ENCODE results near the gene PHF20. TPM values are rescaled to one million over a fixed set of nuclear protein-coding genes. Genes with fewer than 3 reads are reported as not detected.

PHF20 gene
- total RNA-seq, 1 experiment from 2014 or later = 56.7 TPM

- intact Hi-C loops (cut with micrococcal nuclease; ENCODE audit: unreplicated experiment) = no loop called here
- no peaks in the 10 kb centered on the region for H3K9me3 Mint-ChIP-seq (ENCODE audit: low read depth, unreplicated experiment)
- no peak overlapping the region for H3K27ac Mint-ChIP-seq (ENCODE audit: unreplicated experiment)
- BruUV-seq (replicated peaks) = no TSS peak
- no peak overlapping the region for H3K4me3 Mint-ChIP-seq (ENCODE audit: low read depth, unreplicated experiment)
- H3K4me1 Mint-ChIP-seq (ENCODE audit: low read depth, unreplicated experiment) = no peaks in the 10 kb centered on the region
- no peak for TF ChIP-seq CTCF (IDR thresholded peaks at IDR 0.05; ENCODE audit: unreplicated experiment)
- CTCF ChIA-PET = no interaction called here
- DNase-seq = no peak
- H3K27me3 Mint-ChIP-seq (ENCODE audit: unreplicated experiment) = no peaks in the 10 kb centered on the region
- H3K36me3 Mint-ChIP-seq (ENCODE audit: insufficient read depth, unreplicated experiment) = no peaks in the 10 kb centered on the region
Observed at GRCh38 chr20:35828916-35829315, 57.1 kb downstream of the PHF20 start.

GRCh38 chr20:35830264-35830663, 58.4 kb downstream of the PHF20 start:
- H3K27me3 Mint-ChIP-seq (ENCODE audit: unreplicated experiment) = no peaks in the 10 kb centered on the region
- no peaks in the 10 kb centered on the region for H3K4me1 Mint-ChIP-seq (ENCODE audit: low read depth, unreplicated experiment)
- intact Hi-C loops (cut with micrococcal nuclease; ENCODE audit: unreplicated experiment) = no loop called here
- CTCF ChIA-PET = no interaction called here
- no peaks in the 10 kb centered on the region for H3K9me3 Mint-ChIP-seq (ENCODE audit: low read depth, unreplicated experiment)
- TF ChIP-seq CTCF (IDR thresholded peaks at IDR 0.05; ENCODE audit: unreplicated experiment) = no peak
- H3K36me3 Mint-ChIP-seq (ENCODE audit: insufficient read depth, unreplicated experiment) = no peaks in the 10 kb centered on the region
- no peak overlapping the region for H3K4me3 Mint-ChIP-seq (ENCODE audit: low read depth, unreplicated experiment)
- DNase-seq = no peak
- H3K27ac Mint-ChIP-seq (ENCODE audit: unreplicated experiment) = no peak overlapping the region
- BruUV-seq (replicated peaks) = no TSS peak

- H3K4me1 Mint-ChIP-seq (ENCODE audit: low read depth, unreplicated experiment) = no peaks in the 10 kb centered on the region
- H3K9me3 Mint-ChIP-seq (ENCODE audit: low read depth, unreplicated experiment) = no peaks in the 10 kb centered on the region
- intact Hi-C loops (cut with micrococcal nuclease; ENCODE audit: unreplicated experiment) = no loop called here
- no peaks in the 10 kb centered on the region for H3K27me3 Mint-ChIP-seq (ENCODE audit: unreplicated experiment)
- TF ChIP-seq CTCF (IDR thresholded peaks at IDR 0.05; ENCODE audit: unreplicated experiment) = no peak
- H3K4me3 Mint-ChIP-seq (ENCODE audit: low read depth, unreplicated experiment) = no peak overlapping the region
- no peak overlapping the region for H3K27ac Mint-ChIP-seq (ENCODE audit: unreplicated experiment)
- no peak for DNase-seq
- H3K36me3 Mint-ChIP-seq (ENCODE audit: insufficient read depth, unreplicated experiment) = no peaks in the 10 kb centered on the region
- CTCF ChIA-PET = no interaction called here
- no TSS peak for BruUV-seq (replicated peaks)
Observed at GRCh38 chr20:35831029-35831428, 59.2 kb downstream of the PHF20 start.

- CTCF ChIA-PET = no interaction called here
- Mint-ChIP-seq H3K4me3 (ENCODE audit: low read depth, unreplicated experiment) (no peak overlapping the region), H3K27ac (ENCODE audit: unreplicated experiment) (no peak overlapping the region), H3K4me1 (ENCODE audit: low read depth, unreplicated experiment) (no peaks in the 10 kb centered on the region), H3K27me3 (ENCODE audit: unreplicated experiment) (no peaks in the 10 kb centered on the region), H3K36me3 (ENCODE audit: insufficient read depth, unreplicated experiment) (no peaks in the 10 kb centered on the region), H3K9me3 (ENCODE audit: low read depth, unreplicated experiment) (no peaks in the 10 kb centered on the region)
- no TSS peak for BruUV-seq (replicated peaks)
- TF ChIP-seq CTCF (IDR thresholded peaks at IDR 0.05; ENCODE audit: unreplicated experiment) = no peak
- intact Hi-C loops (cut with micrococcal nuclease; ENCODE audit: unreplicated experiment) = no loop called here
- DNase-seq = no peak
Observed at GRCh38 chr20:35831971-35832370, 60.2 kb downstream of the PHF20 start.

GRCh38 chr20:35833241-35833640, 61.4 kb downstream of the PHF20 start:
- Mint-ChIP-seq H3K27me3 (ENCODE audit: unreplicated experiment) (no peaks in the 10 kb centered on the region), H3K36me3 (ENCODE audit: insufficient read depth, unreplicated experiment) (no peaks in the 10 kb centered on the region), H3K9me3 (ENCODE audit: low read depth, unreplicated experiment) (no peaks in the 10 kb centered on the region), H3K4me1 (ENCODE audit: low read depth, unreplicated experiment) (no peaks in the 10 kb centered on the region), H3K27ac (ENCODE audit: unreplicated experiment) (no peak overlapping the region), H3K4me3 (ENCODE audit: low read depth, unreplicated experiment) (no peak overlapping the region)
- CTCF ChIA-PET = no interaction called here
- DNase-seq = no peak
- no TSS peak for BruUV-seq (replicated peaks)
- TF ChIP-seq CTCF (IDR thresholded peaks at IDR 0.05; ENCODE audit: unreplicated experiment) = no peak
- intact Hi-C loops (cut with micrococcal nuclease; ENCODE audit: unreplicated experiment) = no loop called here
